ENCODE results near the gene DACH1.

- TF ChIP-seq NR2C2 (CRISPR knock-in tag; IDR thresholded peaks at IDR 0.05), result no peak
- TF ChIP-seq, protein P1, sequence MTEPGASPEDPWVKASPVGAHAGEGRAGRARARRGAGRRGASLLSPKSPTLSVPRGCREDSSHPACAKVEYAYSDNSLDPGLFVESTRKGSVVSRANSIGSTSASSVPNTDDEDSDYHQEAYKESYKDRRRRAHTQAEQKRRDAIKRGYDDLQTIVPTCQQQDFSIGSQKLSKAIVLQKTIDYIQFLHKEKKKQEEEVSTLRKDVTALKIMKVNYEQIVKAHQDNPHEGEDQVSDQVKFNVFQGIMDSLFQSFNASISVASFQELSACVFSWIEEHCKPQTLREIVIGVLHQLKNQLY (CRISPR knock-in tag; IDR thresholded peaks at IDR 0.05), result no peak
Measured at GRCh38 chr13:71609271-71609670, 257.7 kb downstream of the DACH1 start.
